ENCODE measurements around the gene COL5A1.

The COL5A1 gene

GRCh38 chr9:134748591-134748990, 107.0 kb downstream of the COL5A1 start:
- DNase-seq = no peak

GRCh38 chr9:134750450-134751155, 109.0 kb downstream of the COL5A1 start:
- DNase-seq = no peak

DNA sequence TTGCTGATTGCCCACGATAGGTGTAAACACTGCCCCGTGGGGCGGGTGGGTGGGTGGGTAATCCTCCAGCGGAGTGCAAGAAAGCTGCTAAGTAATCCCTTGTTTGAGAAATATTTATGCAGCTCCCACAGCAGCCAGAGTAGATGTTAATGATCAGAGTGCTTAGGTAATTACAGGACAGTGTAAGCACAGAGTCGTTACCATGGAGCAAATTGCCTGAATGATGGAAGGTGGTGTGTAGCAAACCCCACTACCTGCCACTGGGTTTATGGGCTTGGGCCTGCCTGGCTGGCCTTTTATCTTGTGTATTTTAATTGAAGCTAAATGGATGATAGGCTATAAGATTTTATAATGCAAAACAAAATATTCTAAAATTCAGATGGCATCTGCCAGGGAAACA, 110.0 kb downstream of the COL5A1 start:
- DNase-seq = no peak

DNA sequence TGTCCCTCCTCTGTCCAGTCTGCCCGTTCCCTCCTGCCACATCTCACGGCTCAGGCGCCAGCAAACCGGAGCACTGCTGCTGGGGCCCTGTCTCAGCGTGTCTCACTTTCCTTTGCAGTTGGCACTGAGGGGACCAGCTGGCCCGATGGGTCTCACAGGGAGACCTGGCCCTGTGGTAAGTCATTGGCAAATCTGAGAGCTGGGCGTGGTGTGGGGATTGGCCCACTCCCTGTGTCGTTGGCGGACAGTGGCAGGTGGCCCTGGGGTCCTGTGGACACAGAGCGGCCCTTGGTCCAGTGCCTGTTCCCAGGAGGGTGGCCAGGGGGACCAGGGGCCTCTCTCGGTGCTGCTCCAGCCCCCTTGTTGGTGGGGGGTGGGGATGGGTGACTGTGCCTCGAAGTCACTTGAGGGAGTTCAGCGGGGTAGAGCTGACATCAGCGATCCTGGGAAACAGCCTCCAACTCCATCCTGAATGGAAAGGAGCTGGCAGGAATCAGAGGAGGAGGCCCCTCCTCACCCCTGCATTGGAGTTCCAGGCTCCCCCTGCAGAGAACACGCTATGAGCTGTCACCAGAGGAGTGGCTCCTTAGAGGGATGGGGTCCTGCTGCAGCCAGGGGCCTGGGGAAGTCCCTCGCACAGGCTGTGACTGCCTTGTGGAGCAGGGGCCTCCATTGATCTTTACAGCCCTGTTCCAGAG, 111.0 kb downstream of the COL5A1 start:
- DNase-seq = no peak

DNA sequence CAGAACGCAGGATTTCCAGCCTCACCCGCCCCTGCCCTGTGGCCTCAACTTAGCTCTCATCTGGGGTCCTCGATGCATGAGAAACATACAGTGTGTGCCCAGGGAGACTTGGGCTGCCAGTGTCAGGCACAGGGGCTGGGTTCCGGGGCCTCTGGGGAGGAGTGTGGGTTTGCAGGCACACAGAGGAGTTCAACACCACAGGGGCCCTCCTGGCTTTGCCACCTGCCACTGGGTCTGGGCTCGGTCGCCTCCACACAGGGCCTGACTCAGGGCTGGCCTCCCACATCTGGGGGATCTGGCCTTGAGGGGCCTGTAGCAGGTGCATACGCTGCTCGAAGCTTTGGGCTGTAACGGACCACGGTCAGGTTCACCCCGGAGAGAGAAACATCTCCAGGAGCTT, 111.6 kb downstream of the COL5A1 start:
- DNase-seq = no peak

DNA sequence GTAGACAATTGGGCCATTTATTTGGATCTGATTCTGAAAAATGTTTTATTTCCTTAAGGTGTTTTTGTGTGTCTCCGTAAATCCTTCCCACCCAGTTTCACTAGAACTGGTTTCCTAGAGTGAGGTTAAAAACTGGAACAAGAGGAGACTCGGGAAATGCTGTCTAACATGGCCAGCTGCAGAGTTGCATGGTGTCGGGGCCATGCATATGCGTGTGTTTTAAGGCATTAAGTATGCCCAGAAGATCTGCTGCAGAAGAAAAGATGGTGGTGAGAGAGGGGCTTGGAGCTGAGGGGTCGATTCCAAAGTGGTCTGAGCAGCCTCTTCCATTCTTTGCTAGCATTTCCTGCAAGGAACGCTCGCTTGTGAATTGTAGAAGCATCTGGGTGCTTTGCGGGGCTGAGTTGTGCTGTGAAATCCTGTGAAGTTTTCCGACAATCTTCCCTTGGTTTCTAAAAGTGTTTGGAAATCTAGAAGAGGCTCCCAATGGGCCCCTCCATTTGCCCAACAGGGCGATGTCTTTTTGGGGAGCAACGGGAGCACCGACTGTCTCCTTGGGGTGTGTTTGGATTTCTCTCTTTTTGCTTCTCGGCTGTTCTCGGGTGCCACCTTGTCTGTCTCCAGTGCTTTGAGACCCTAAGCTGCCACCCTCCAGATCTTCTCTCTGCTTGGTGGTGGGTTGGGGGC, 113.8 kb downstream of the COL5A1 start:
- DNase-seq = no peak

GRCh38 chr9:134756098-134756497, 114.5 kb downstream of the COL5A1 start:
- no peak for DNase-seq

DNA sequence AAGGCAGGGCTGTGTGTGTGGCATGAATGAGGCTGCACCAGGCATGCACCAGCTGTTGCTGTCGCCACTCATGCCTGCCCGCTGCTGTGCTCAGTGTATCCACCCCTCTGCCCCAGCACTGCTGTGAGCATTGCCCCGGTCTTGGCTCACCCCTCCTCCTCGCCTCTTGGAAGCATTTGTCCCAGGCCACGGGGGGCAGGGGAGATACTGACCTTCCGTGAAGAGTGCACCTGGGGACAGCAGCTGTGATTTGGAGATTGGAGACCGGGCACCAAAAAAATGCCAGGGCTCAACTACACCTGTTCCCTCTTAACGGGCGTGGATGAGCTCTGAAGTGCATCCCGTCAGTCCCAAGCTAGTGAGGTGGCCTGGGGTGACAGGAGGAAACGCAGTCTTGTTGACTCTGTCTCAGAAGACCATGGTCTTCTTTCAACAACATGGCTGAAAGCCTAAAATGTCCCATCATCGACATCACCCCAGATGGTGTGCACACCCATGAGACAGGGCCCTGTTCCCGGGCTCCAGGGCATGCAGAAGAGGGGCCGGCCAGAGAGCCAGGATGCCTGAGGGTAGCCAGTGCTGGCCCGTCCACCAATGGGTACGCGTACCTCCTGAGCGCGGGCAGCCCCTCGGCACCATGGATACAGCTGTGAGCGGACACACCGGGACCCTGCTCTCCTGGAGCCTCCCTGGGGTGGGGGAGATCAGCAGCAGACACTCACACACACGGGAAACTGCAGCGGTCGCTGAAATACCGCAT, 115.8 kb downstream of the COL5A1 start:
- DNase-seq = no peak

- DNase-seq = no peak
These were observed 117.5 kb downstream of the COL5A1 start for GRCh38 chr9:134758949-134759607.

DNA sequence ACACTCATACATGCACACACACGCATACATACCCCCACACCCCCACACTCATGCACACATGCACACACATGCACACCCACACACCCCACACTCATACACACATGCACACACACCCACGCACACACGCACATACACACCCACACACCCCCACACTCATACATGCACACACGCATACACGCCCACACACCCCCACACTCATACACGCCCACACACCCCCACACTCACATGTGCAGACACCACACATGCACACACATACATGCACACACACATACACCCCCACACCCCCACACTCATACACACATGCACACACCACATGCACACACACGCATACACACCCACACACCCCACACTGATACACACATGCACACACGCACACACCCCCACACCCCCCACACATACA, 118.3 kb downstream of the COL5A1 start:
- DNase-seq = no peak

- no peak for DNase-seq
These were observed 119.3 kb downstream of the COL5A1 start for GRCh38 chr9:134760750-134761420.

DNA sequence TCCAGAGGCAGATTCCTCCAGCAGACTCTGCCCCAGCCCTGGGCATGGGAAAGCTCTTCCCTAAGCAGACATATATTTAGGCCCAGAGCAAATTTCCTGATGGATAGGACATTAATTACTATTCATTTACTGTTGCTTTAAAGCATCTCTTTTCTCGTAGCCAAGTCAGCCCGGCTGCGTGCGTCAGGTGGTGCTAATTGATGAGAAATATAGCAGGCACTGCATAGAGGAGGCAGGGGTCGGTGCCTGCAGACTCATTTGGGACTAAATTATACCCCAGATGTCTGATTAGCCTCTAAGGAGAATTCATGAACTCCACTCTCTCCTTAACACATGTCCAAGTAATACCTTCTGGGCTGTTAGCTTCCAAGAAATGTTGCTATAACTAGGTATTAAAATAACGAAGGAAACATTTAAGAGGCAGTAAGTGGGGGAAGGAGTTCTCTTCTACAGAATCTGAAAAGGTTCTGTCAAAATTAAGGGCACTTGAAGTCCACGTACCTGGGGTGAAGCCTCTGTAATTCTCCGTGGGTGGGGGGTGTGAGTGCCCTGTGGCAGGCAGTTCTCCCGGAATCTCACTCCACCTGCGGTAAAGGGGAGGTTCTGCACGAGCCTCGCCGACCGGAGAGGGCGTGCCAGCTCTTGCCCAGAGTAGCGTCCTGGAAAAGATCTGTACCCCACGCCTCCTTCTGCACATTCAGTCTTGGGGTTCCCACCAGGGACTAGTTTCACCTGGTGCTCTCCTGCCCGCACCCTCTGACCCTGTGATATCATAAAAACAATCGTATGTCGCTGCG, 123.1 kb downstream of the COL5A1 start:
- no peak for DNase-seq

DNA sequence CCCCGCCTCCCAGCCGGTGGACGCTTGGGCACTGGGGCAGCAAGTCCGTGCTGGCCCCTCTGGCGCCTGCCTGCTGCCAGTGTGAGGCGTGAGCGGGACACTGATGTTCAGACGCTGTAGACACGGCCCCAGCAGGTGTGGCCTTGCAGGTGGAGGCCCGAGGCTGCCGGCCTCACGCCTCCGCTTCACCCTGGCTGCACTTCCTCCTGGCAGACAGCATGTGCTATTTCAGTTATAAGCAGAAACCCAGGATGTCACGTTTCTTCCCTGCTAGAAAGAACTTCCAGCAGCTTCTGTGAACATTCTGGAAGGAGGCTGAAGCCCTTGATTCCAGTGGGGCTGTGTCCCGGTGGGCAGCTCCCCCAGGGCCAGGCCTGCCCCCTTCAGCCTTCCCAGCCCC, 124.2 kb downstream of the COL5A1 start:
- DNase-seq = no peak

GRCh38 chr9:134766587-134766986, 125.0 kb downstream of the COL5A1 start:
- DNase-seq = no peak

DNA sequence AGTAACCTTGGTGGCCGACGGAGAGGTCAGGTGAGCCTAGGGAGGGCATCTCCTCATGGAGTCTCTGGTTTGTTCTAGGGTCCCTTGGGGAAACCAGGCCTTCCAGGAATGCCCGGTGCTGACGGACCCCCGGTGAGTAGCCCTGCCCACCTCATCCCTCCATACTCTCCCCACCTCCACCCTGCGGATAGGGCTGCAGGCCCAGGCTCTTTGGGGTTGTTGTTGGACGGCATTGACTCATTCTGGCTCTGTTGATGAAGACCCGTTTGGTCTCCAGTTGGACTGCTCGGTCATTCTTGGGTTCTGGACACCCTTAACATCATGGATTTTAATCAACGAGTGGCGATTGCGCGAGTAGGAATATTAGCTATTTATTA, 126.7 kb downstream of the COL5A1 start:
- DNase-seq = no peak

DNA sequence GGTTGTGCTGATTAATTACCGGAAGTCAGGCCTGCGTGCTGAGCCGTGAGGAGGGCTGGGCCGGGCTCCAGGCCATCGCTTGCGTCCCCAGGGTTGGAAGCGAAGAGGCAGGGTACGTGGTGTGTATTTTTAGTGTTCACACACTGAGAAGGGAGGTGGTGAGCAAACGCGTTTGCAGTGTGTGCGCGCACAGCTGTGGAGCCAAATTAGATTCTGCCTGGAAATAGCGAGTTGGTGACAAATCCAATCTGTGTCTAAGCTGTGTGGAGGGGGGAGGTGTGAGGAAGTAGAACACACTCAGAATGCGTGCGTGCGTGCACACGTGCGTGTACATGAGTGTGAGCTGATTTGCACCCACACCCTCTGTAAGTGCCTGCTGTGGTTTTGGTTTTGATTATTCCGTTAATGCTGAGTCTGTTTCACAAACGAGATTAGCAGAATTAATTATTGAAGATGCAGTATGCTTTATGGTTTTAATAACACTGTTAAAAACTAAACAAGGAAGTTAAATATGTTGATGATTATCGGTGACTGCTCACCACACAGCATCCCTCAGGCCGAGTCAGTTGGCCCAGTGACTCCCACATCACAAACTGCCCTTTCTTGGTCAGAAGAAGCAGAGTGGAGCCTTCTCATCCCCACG, 127.2 kb downstream of the COL5A1 start:
- no peak for DNase-seq

GRCh38 chr9:134770972-134771971, 129.7 kb downstream of the COL5A1 start:
- no peak for DNase-seq

- no peak for DNase-seq
These were observed 130.7 kb downstream of the COL5A1 start for GRCh38 chr9:134772331-134772730.

- DNase-seq = no peak
These were observed 132.2 kb downstream of the COL5A1 start for GRCh38 chr9:134773842-134774241.

DNA sequence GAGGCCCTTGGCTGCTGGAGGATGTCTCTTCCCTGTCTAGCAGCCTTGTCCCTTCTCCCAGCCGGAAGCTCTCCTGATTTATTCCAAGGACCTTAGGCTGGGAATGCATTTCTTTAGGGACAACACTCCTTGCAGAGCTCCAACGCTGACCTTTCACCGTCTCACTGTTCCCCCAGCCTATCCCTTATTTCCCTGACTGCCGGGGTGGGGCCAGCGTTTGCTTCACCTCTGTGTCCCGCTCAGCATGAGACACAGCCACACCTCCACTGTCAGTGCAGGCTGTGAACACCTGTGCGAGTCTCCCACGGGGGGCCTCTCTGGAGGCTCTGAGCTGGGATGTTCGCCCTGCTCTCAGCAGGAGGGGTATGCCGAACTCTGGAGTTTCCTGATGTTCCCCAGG, 132.8 kb downstream of the COL5A1 start:
- DNase-seq = no peak

All from CD4-positive, alpha-beta T cell treated with Interleukin-10 for 1 hour (primary cell).